H9 (cell line): ENCODE data around the gene C6orf136. TPM values are rescaled to one million over a fixed set of nuclear protein-coding genes. Genes with fewer than 3 reads are reported as not detected.
"Not testable (repeated sequence)": the region's sequence is repeated elsewhere in the genome, so short reads cannot be mapped to it uniquely, and the experiment has no call there.

ENCODE experiments used
- DNase-seq: peaks from one replicate; pipeline ENCODE4 v3.0.0-alpha.2; 2017
- H2AFZ ChIP-seq: one replicate; pipeline ENCODE4 v1.6.1; 2013; ENCODE audit warnings: mild to moderate bottlenecking, low read length, control low read depth, moderate library complexity
- H2AK5ac ChIP-seq: 2 replicates; pipeline ENCODE4 v1.6.1; 2013; ENCODE audit warnings: low read length, control low read depth, mixed read lengths; ENCODE audit not compliant: insufficient read length
- H2BK120ac ChIP-seq: one replicate; pipeline ENCODE4 v1.6.1; 2013; ENCODE audit warnings: low read depth, mild to moderate bottlenecking, low read length, control low read depth, inconsistent platforms; ENCODE audit not compliant: poor library complexity, severe bottlenecking
- H2BK12ac ChIP-seq: 2 replicates; pipeline ENCODE4 v1.6.1; 2013; ENCODE audit warnings: low read length, control low read depth, mixed read lengths, low read depth; ENCODE audit not compliant: insufficient read length
- H2BK15ac ChIP-seq: 2 replicates; pipeline ENCODE4 v1.6.1; 2013; ENCODE audit warnings: low read depth, low read length, control low read depth
- H2BK20ac ChIP-seq: one replicate; pipeline ENCODE4 v1.6.1; 2013; ENCODE audit warnings: low read depth, mild to moderate bottlenecking, low read length, control low read depth, inconsistent platforms; ENCODE audit not compliant: poor library complexity, severe bottlenecking
- H2BK5ac ChIP-seq: 2 replicates; pipeline ENCODE4 v1.6.1; 2013; ENCODE audit warnings: low read length, control low read depth, mixed read lengths; ENCODE audit not compliant: insufficient read length
- H3K14ac ChIP-seq: 2 replicates; pipeline ENCODE4 v1.6.1; 2013; ENCODE audit warnings: low read length, control low read depth; ENCODE audit not compliant: insufficient read depth
- H3K18ac ChIP-seq: 2 replicates; pipeline ENCODE4 v1.6.1; 2013; ENCODE audit warnings: low read depth, mild to moderate bottlenecking, mixed read lengths, low read length, control low read depth; ENCODE audit not compliant: insufficient read length
- H3K23ac ChIP-seq: 2 replicates; pipeline ENCODE4 v1.6.1; 2013; ENCODE audit warnings: low read length, control low read depth, mixed read lengths, low read depth; ENCODE audit not compliant: insufficient read length
- H3K23me2 ChIP-seq: 2 replicates; pipeline ENCODE4 v1.6.1; 2013; ENCODE audit warnings: low read depth, mild to moderate bottlenecking, mixed read lengths, low read length, control low read depth; ENCODE audit not compliant: insufficient read length, poor library complexity, severe bottlenecking
- H3K27ac ChIP-seq: 2 replicates; pipeline ENCODE4 v1.5.1; 2013; ENCODE audit warnings: low read length, control low read depth, mixed read lengths, low read depth; ENCODE audit not compliant: insufficient read length
- H3K27me3 ChIP-seq: 2 replicates; pipeline ENCODE4 v1.6.1; 2013; ENCODE audit warnings: low read length, control low read depth, inconsistent platforms; ENCODE audit not compliant: insufficient read depth
- H3K4ac ChIP-seq: 2 replicates; pipeline ENCODE4 v1.6.1; 2013; ENCODE audit warnings: low read depth, mild to moderate bottlenecking, control low read depth, inconsistent platforms, low read length, moderate library complexity
- H3K4me1 ChIP-seq: 2 replicates; pipeline ENCODE4 v1.6.1; 2013; ENCODE audit warnings: low read length, control low read depth, inconsistent platforms; ENCODE audit not compliant: insufficient read depth
- H3K4me2 ChIP-seq: 2 replicates; pipeline ENCODE4 v1.6.1; 2013; ENCODE audit warnings: low read length, control low read depth, mixed read lengths; ENCODE audit not compliant: insufficient read length, insufficient read depth
- H3K56ac ChIP-seq: 2 replicates; pipeline ENCODE4 v1.6.1; 2013; ENCODE audit warnings: low read depth, mild to moderate bottlenecking, mixed read lengths, low read length, control low read depth; ENCODE audit not compliant: insufficient read length
- H3K79me1 ChIP-seq: 2 replicates; pipeline ENCODE4 v1.6.1; 2013; ENCODE audit warnings: low read depth, mild to moderate bottlenecking, moderate library complexity, low read length, control low read depth, inconsistent platforms; ENCODE audit not compliant: insufficient read depth, poor library complexity, severe bottlenecking
- H3K79me2 ChIP-seq: 2 replicates; pipeline ENCODE4 v1.6.1; 2013; ENCODE audit warnings: low read length, control low read depth, inconsistent platforms; ENCODE audit not compliant: insufficient read depth
- H3K9ac ChIP-seq: 2 replicates; pipeline ENCODE4 v1.6.1; 2013; ENCODE audit warnings: low read length, control low read depth, mixed read lengths; ENCODE audit not compliant: insufficient read length; ENCODE audit errors: extremely low read depth
- H3K9me3 ChIP-seq: one replicate; pipeline ENCODE4 v1.6.1; 2013; ENCODE audit warnings: low read depth, low read length, inconsistent platforms; ENCODE audit not compliant: control insufficient read depth
- H3T11ph ChIP-seq: one replicate; pipeline ENCODE4 v1.6.1; 2013; ENCODE audit warnings: mild to moderate bottlenecking, low read length, control low read depth, inconsistent platforms
- H4K20me1 ChIP-seq: one replicate; pipeline ENCODE4 v1.6.1; 2013; ENCODE audit not compliant: control insufficient read depth, insufficient read length, insufficient read depth
- H4K5ac ChIP-seq: 2 replicates; pipeline ENCODE4 v1.6.1; 2013; ENCODE audit warnings: low read depth, mild to moderate bottlenecking, mixed read lengths, low read length, control low read depth; ENCODE audit not compliant: insufficient read length
- H4K8ac ChIP-seq: replicated peaks from 2 replicates; pipeline ENCODE4 v1.6.1; 2013; ENCODE audit warnings: low read length, control low read depth, mixed read lengths, low read depth; ENCODE audit not compliant: insufficient read length
- H4K91ac ChIP-seq: 2 replicates; pipeline ENCODE4 v1.6.1; 2013; ENCODE audit warnings: low read depth, mild to moderate bottlenecking, moderate library complexity, mixed read lengths, low read length, control low read depth; ENCODE audit not compliant: insufficient read length
- H3K27ac Mint-ChIP-seq, 3 experiments: 2 replicates in 2 of 3; 3 replicates in 1 of 3; pipeline ENCODE4 v1.8.0; 2020 to 2021; ENCODE audit warnings: mixed read lengths in 3 of 3, mild to moderate bottlenecking in 1 of 3, moderate library complexity in 1 of 3
- H3K27me3 Mint-ChIP-seq: 2 replicates; pipeline ENCODE4 v1.8.0; 2021; ENCODE audit warnings: low read depth, mild to moderate bottlenecking, moderate library complexity, mixed read lengths
- H3K36me3 Mint-ChIP-seq, 3 experiments: 2 replicates in 2 of 3; 3 replicates in 1 of 3; pipeline ENCODE4 v1.8.0; 2020 to 2021; ENCODE audit warnings: low read depth in 3 of 3, mixed read lengths in 3 of 3; ENCODE audit not compliant: insufficient read depth in 1 of 3
- H3K4me1 Mint-ChIP-seq, 2 experiments: 2 replicates each; pipeline ENCODE4 v1.8.0; 2020; ENCODE audit warnings: mixed read lengths in 2 of 2
- H3K4me3 Mint-ChIP-seq, 2 experiments: 2 replicates in 1 of 2; 3 replicates in 1 of 2; pipeline ENCODE4 v1.8.0; 2020 to 2021; ENCODE audit warnings: mild to moderate bottlenecking in 2 of 2, mixed read lengths in 2 of 2, moderate library complexity in 1 of 2
- H3K9me3 Mint-ChIP-seq, 2 experiments: 2 replicates in 1 of 2; 3 replicates in 1 of 2; pipeline ENCODE4 v1.8.0; 2020; ENCODE audit warnings: mild to moderate bottlenecking in 2 of 2, mixed read lengths in 2 of 2, moderate library complexity in 1 of 2
- WGBS: extraction: QIAGEN DNeasy Blood & Tissue Kit; methylation state at CpG from one replicate; pipeline ENCODE4 v1.1.7; 2013; ENCODE audit warnings: missing lambda C conversion rate, low lambda C conversion rate, mixed read lengths; ENCODE audit not compliant: insufficient read length; ENCODE audit errors: extremely low coverage; 5-methylcytosine and 5-hydroxymethylcytosine counted together
- total RNA-seq: library from RNA; stranded (reverse); gene quantifications from 2 replicates; pipeline ENCODE4 v1.2.1, GENCODE V29; 2021
- TF ChIP-seq, protein P1 (sequence below): fragments of 200-600 bp; sonication (generic); conservative IDR thresholded peaks from 3 replicates; pipeline ENCODE4 v1.8.0; 2021; ENCODE audit warnings: antibody characterized with exemption, mild to moderate bottlenecking

C6orf136 gene
- total RNA-seq, 1 experiment from 2014 or later: 22.2 TPM

GRCh38 chr6:30597315-30598144 lies 49.4 kb upstream of the C6orf136 start:
- not testable (repeated sequence) for H4K91ac ChIP-seq, H3K23ac ChIP-seq, H3K4me1 Mint-ChIP-seq, H3K79me2 ChIP-seq, H2BK15ac ChIP-seq, H3K9ac ChIP-seq, H3K27me3 Mint-ChIP-seq, H2BK12ac ChIP-seq, H2AK5ac ChIP-seq, H2BK20ac ChIP-seq, H3K4ac ChIP-seq, H3K27ac ChIP-seq, H3K4me3 Mint-ChIP-seq, H4K20me1 ChIP-seq, H2BK120ac ChIP-seq, H4K5ac ChIP-seq, H3K4me1 ChIP-seq, H3K4me2 ChIP-seq, H3K79me1 ChIP-seq, H3K27me3 ChIP-seq, H3K18ac ChIP-seq, H3K9me3 Mint-ChIP-seq, H3K9me3 ChIP-seq, H2BK5ac ChIP-seq, H4K8ac ChIP-seq, H3K56ac ChIP-seq, H3K23me2 ChIP-seq, H3T11ph ChIP-seq, H2AFZ ChIP-seq, H3K14ac ChIP-seq
- Mint-ChIP-seq H3K27ac (peak overlapping the region; percentile 27 to 83 (median 67); a peak in 4 of 7 replicates), H3K36me3 (peaks cover 22 to 65% (median 46%) of the 10 kb centered on the region in 3 experiments)
- TF ChIP-seq, protein P1, sequence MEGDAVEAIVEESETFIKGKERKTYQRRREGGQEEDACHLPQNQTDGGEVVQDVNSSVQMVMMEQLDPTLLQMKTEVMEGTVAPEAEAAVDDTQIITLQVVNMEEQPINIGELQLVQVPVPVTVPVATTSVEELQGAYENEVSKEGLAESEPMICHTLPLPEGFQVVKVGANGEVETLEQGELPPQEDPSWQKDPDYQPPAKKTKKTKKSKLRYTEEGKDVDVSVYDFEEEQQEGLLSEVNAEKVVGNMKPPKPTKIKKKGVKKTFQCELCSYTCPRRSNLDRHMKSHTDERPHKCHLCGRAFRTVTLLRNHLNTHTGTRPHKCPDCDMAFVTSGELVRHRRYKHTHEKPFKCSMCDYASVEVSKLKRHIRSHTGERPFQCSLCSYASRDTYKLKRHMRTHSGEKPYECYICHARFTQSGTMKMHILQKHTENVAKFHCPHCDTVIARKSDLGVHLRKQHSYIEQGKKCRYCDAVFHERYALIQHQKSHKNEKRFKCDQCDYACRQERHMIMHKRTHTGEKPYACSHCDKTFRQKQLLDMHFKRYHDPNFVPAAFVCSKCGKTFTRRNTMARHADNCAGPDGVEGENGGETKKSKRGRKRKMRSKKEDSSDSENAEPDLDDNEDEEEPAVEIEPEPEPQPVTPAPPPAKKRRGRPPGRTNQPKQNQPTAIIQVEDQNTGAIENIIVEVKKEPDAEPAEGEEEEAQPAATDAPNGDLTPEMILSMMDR: peak; percentile 80
- WGBS: no CpG with 5 or more reads among the region's 15 CpGs
- DNase-seq: peak; percentile 87
